Heart right ventricle (tissue), 16 donors: ENCODE measurements around the gene PICALM. TPM values are rescaled to one million over a fixed set of nuclear protein-coding genes. Genes with fewer than 3 reads are reported as not detected.
"Not testable (repeated sequence)": the region's sequence is repeated elsewhere in the genome, so short reads cannot be mapped to it uniquely, and the experiment has no call there.

Source experiments
- ATAC-seq, 8 donors: fragments of 200-7000 bp; cut with Tn5 transposase; one replicate each; pipeline ENCODE4 v1.9.1; 2020; ENCODE audit warnings: mild to moderate bottlenecking in 8 of 8, moderate library complexity in 8 of 8, moderate number of reproducible peaks in 1 of 8
- DNase-seq, 2 donors: peaks; one replicate each; pipeline ENCODE4 v3.0.0-alpha.2; 2020
- H3K27ac ChIP-seq, 10 donors: fragments of 200-600 bp; sonication (generic) in 2 of 10; one replicate each; pipeline versions ENCODE4 v1.5.0 to v1.8.0; 2020 to 2022; ENCODE audit warnings: mild to moderate bottlenecking in 3 of 10
- H3K27me3 ChIP-seq, 7 donors: fragments of 200-600 bp; one replicate each; pipeline ENCODE4 v1.8.0; 2021 to 2022; ENCODE audit warnings: mild to moderate bottlenecking in 2 of 7
- H3K36me3 ChIP-seq, 9 donors: fragments of 200-600 bp; sonication (generic) in 1 of 9; one replicate each; pipeline versions ENCODE4 v1.5.0 to v1.8.0; 2020 to 2022; ENCODE audit warnings: mild to moderate bottlenecking in 2 of 9
- H3K4me1 ChIP-seq, 9 donors: fragments of 200-600 bp; sonication (generic) in 1 of 9; one replicate each; pipeline versions ENCODE4 v1.5.0 to v1.8.0; 2020 to 2022; ENCODE audit warnings: mild to moderate bottlenecking in 4 of 9
- H3K4me3 ChIP-seq, 10 donors: fragments of 200-600 bp; sonication (generic) in 2 of 10; one replicate each; pipeline versions ENCODE4 v1.5.0 to v1.8.0; 2020 to 2022; ENCODE audit warnings: mild to moderate bottlenecking in 7 of 10, moderate library complexity in 2 of 10
- H3K9me3 ChIP-seq, 11 donors: fragments of 200-600 bp in 10 of 11; sonication (generic) in 2 of 11; one replicate each; pipeline versions ENCODE4 v1.5.0 to v1.8.0; 2013 to 2022; ENCODE audit warnings: mild to moderate bottlenecking in 2 of 11, control low read depth in 1 of 11, moderate library complexity in 1 of 11
- CTCF ChIP-seq, 9 donors: fragments of 200-600 bp; sonication (generic) in 2 of 9; IDR thresholded peaks; one replicate each; pipeline versions ENCODE4 v1.5.0 to v1.8.0; 2021 to 2022; ENCODE audit warnings: antibody characterized with exemption in 9 of 9, mild to moderate bottlenecking in 5 of 9, moderate library complexity in 1 of 9
- WGBS, 2 donors: extraction: QIAGEN DNeasy Blood & Tissue Kit; methylation state at CpG; one replicate each; pipeline ENCODE4 v1.1.7; 2013; ENCODE audit warnings: inconsistent platforms in 1 of 2; 5-methylcytosine and 5-hydroxymethylcytosine counted together
- intact Hi-C, 10 donors: fragments of 100-400 bp; cut with DNase I; formaldehyde crosslinking; loops; one replicate each; pipeline versions ENCODE4 v1.11.1 to v1.14.2; 2022
- polyA plus RNA-seq, 2 donors: library from polyadenylated mRNA; stranded (reverse); fragments of 200-250 nt; gene quantifications; one replicate each; pipeline ENCODE4 v1.2.3, GENCODE V29; 2013
- total RNA-seq, 10 donors: library from RNA; stranded (reverse); fragmentation: NEBNext Ultra II Directional in 3 of 10; extraction: Animal tissue kit (Norgen Biotek cat#: 25700) in 3 of 10; gene quantifications; one replicate each; pipeline versions ENCODE4 v1.2.1 to v1.2.4, GENCODE V29; 2021 to 2023
- donor health status: Arrhythmogenic right ventricular cardiomyopathy.
- donor health status: ischemic (EF 13 %, LVEDD 7.1; RV severe dilation, severe dysfunction).
- donor health status: healthy with polysubstance abuse.
- donor health status: DM: no; HTN: yes; CAD: no.
- donor health status: DM: no; HTN: no; CAD: no.
- donor health status: ischemic (EF 25% LVEDD 6.9; RV normal size, moderate dysfunction).
- donor health status: ischemic (EF 25% LVEDD 5.7; RV mildly dilated, moderate dysfunction).
- donor health status: healthy.
- donor health status: DM: yes; HTN: yes; CAD: no.
- donor health status: Ischemic cardiomyopathy.
- donor health status: ischemic (EF 35%, LVEDD 5.7; RV mildly dilated, moderate dysfunction).
- donor health status: nonischemic (EF 11% LVEDD 7.7; RV severe dilation, severe dysfunction).
- donor health status: DM: yes; HTN: yes; CAD: no.
- donor health status: PGD.
- donor health status: ischemic (EF 29% LVEDD 5.4; RV normal size, mild dysfunction).
- donor health status: nonischemic (EF 23%, LVEDD 6.1; RV moderate dilation, normal function).

PICALM gene
- total and polyA plus RNA-seq, 12 donors = 40.7 to 206 (median 161) TPM

DNA sequence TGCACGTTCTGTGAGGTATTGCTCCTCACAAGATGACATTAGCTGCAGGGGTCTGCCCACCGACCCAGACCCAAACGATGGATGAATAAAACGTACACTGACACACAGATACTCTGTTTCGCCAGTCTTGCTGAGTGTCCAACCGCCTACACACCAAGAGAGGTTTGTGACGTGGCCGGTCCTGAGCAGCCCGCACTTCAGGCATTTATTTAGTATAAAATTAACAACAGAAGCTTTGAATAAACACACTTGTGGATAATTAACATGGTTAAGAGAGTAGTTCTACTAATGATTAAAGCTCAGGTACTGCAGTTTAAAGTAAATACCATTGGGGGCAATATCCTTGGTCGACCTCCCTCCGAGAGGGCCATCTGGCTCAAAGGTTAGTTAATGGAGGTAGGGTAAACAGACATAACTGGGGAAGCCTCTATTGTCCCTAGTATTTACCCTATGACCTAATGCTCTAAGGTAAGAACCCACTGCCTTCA is 138.0 kb downstream of the PICALM start:
- Histone ChIP-seq H3K27me3 (peaks cover 0 to 10% (median 0%) of the 10 kb centered on the region in 7 donors), H3K4me1 (peaks cover 0 to 3% (median 0%) of the 10 kb centered on the region in 9 donors), H3K27ac (no peak overlapping the region), H3K9me3 (peaks cover 0 to 15% (median 0%) of the 10 kb centered on the region in 11 donors), H3K4me3 (no peak overlapping the region), H3K36me3 (no peaks in the 10 kb centered on the region)
- 88% methylated on average over 11 of the region's 11 CpGs for WGBS, 2 donors
- DNase-seq = no peak
- intact Hi-C loops = loop anchor here in 2 of 10 donors (10.0 kb wide), 2 partner anchors 76 to 364 kb away; partner anchors contain the start of gene CCDC83 (in 1 of the 2)
- ATAC-seq = no peak
- no peak for TF ChIP-seq CTCF (IDR thresholded peaks at IDR 0.05)

GRCh38 chr11:85926653-85927214 is 142.2 kb downstream of the PICALM start:
- H3K36me3 ChIP-seq, H3K4me3 ChIP-seq, DNase-seq, ATAC-seq, intact Hi-C loops, H3K27ac ChIP-seq, H3K4me1 ChIP-seq: not testable (repeated sequence)
- peaks cover 0 to 11% (median 0%) of the 10 kb centered on the region in 7 donors for H3K27me3 ChIP-seq
- 71 to 80% methylated on average over 2 of the region's 2 CpGs for WGBS, 2 donors
- peaks cover 0 to 15% (median 0%) of the 10 kb centered on the region in 11 donors for H3K9me3 ChIP-seq

GRCh38 chr11:85923455-85923854 is 145.4 kb downstream of the PICALM start:
- ATAC-seq (no peak), DNase-seq (no peak)
- Histone ChIP-seq H3K9me3 (no peaks in the 10 kb centered on the region), H3K27me3 (peaks cover 0 to 11% (median 0%) of the 10 kb centered on the region in 7 donors), H3K4me1 (no peaks in the 10 kb centered on the region), H3K27ac (no peak overlapping the region), H3K36me3 (no peaks in the 10 kb centered on the region), H3K4me3 (no peak overlapping the region)
- intact Hi-C loops = no loop called here
- WGBS, 2 donors = 85 to 93% methylated on average over 1 of the region's 1 CpG
- TF ChIP-seq CTCF (IDR thresholded peaks at IDR 0.05) = no peak

GRCh38 chr11:85922367-85922766 is 146.5 kb downstream of the PICALM start:
- peaks cover 0 to 11% (median 0%) of the 10 kb centered on the region in 7 donors for H3K27me3 ChIP-seq
- no peak for TF ChIP-seq CTCF (IDR thresholded peaks at IDR 0.05)
- intact Hi-C loops = no loop called here
- no peaks in the 10 kb centered on the region for H3K9me3 ChIP-seq
- no peaks in the 10 kb centered on the region for H3K36me3 ChIP-seq
- H3K27ac ChIP-seq = no peak overlapping the region
- no peaks in the 10 kb centered on the region for H3K4me1 ChIP-seq
- ATAC-seq = no peak
- WGBS, 2 donors = 90 to 100% methylated on average over 1 of the region's 1 CpG
- no peak for DNase-seq
- no peak overlapping the region for H3K4me3 ChIP-seq
